ENCODE measurements around the gene TRANK1. TPM values are rescaled to one million over a fixed set of nuclear protein-coding genes. Genes with fewer than 3 reads are reported as not detected.
"Not testable (repeated sequence)": the region's sequence is repeated elsewhere in the genome, so short reads cannot be mapped to it uniquely, and the experiment has no call there.

The TRANK1 gene
- total and polyA plus RNA-seq, 4 donors = 2.9 to 40.0 (median 10.2) TPM

GRCh38 chr3:36890261-36890660 lies 54.6 kb downstream of the TRANK1 start:
- no peak overlapping the region for H3K27ac ChIP-seq (ENCODE audit: low read depth in 1 of 2, low read length in 2 of 2)
- H3K4me3 ChIP-seq (ENCODE audit: low read depth in 1 of 3, low read length in 3 of 3) = no peak overlapping the region
- H3K36me3 ChIP-seq (ENCODE audit: control insufficient read depth in 4 of 4, insufficient read depth in 3 of 4, low read depth in 1 of 4, low read length in 3 of 4) = peaks cover 2 to 55% (median 50%) of the 10 kb centered on the region in 4 donors
- no peak overlapping the region for H3K9ac ChIP-seq (ENCODE audit: low read depth in 1 of 2, low read length in 2 of 2)
- H3K9me3 ChIP-seq (ENCODE audit: control insufficient read depth in 4 of 4, low read length in 3 of 4) = no peaks in the 10 kb centered on the region
- H3K4me1 ChIP-seq (ENCODE audit: control insufficient read depth in 4 of 4, insufficient read depth in 4 of 4, low read length in 3 of 4) = no peaks in the 10 kb centered on the region
- no peaks in the 10 kb centered on the region for H3K27me3 ChIP-seq (ENCODE audit: control insufficient read depth in 4 of 4, insufficient read depth in 4 of 4, low read length in 3 of 4)
- DNase-seq (ENCODE audit: low spot score) = no peak
- TF ChIP-seq GABPA (IDR thresholded peaks at IDR 0.05 in 1 of 2, conservative IDR thresholded peaks at IDR 0.05 in 1 of 2) = no peak
- TF ChIP-seq CTCF (IDR thresholded peaks at IDR 0.05; ENCODE audit: low read depth, low read length, missing input control) = no peak
- TF ChIP-seq EGR1 (IDR thresholded peaks at IDR 0.05; ENCODE audit: low read depth in 2 of 2) = no peak
- TF ChIP-seq MAX (IDR thresholded peaks at IDR 0.05) = no peak
- TF ChIP-seq FOXA1 (IDR thresholded peaks at IDR 0.05) = no peak
- TF ChIP-seq YY1 (IDR thresholded peaks at IDR 0.05) = no peak
- TF ChIP-seq RXRA (IDR thresholded peaks at IDR 0.05) = no peak
- no peak for TF ChIP-seq TAF1 (conservative IDR thresholded peaks at IDR 0.05)
- TF ChIP-seq FOXA2 (IDR thresholded peaks at IDR 0.05) = no peak

- TF ChIP-seq MAX (IDR thresholded peaks at IDR 0.05) (no peak), REST (IDR thresholded peaks at IDR 0.05) (no peak), NR2F2 (IDR thresholded peaks at IDR 0.05) (no peak), TAF1 (conservative IDR thresholded peaks at IDR 0.05) (no peak), SP1 (IDR thresholded peaks at IDR 0.05) (no peak), HNF4G (IDR thresholded peaks at IDR 0.05) (no peak), GABPA (IDR thresholded peaks at IDR 0.05 in 1 of 2, conservative IDR thresholded peaks at IDR 0.05 in 1 of 2) (no peak), YY1 (IDR thresholded peaks at IDR 0.05) (no peak), HNF4A (conservative IDR thresholded peaks at IDR 0.05) (no peak), RXRA (IDR thresholded peaks at IDR 0.05) (no peak)
- Histone ChIP-seq H3K4me3 (ENCODE audit: low read depth in 1 of 3, low read length in 3 of 3) (no peak overlapping the region), H3K9me3 (ENCODE audit: control insufficient read depth in 4 of 4, low read length in 3 of 4) (no peaks in the 10 kb centered on the region), H3K9ac (ENCODE audit: low read depth in 1 of 2, low read length in 2 of 2) (no peak overlapping the region), H3K27ac (ENCODE audit: low read depth in 1 of 2, low read length in 2 of 2) (no peak overlapping the region), H3K4me1 (ENCODE audit: control insufficient read depth in 4 of 4, insufficient read depth in 4 of 4, low read length in 3 of 4) (peaks cover 0 to 4% (median 0%) of the 10 kb centered on the region in 4 donors), H3K27me3 (ENCODE audit: control insufficient read depth in 4 of 4, insufficient read depth in 4 of 4, low read length in 3 of 4) (no peaks in the 10 kb centered on the region), H3K36me3 (ENCODE audit: control insufficient read depth in 4 of 4, insufficient read depth in 3 of 4, low read depth in 1 of 4, low read length in 3 of 4) (peaks cover 0 to 23% (median 12%) of the 10 kb centered on the region in 4 donors)
- DNase-seq (ENCODE audit: low spot score) = no peak
- 97% methylated on average over 4 of the region's 4 CpGs for WGBS
These were observed 63.1 kb downstream of the TRANK1 start for GRCh38 chr3:36881735-36882134.

GRCh38 chr3:36879842-36880241 lies 65.0 kb downstream of the TRANK1 start:
- H3K27me3 ChIP-seq (ENCODE audit: control insufficient read depth in 4 of 4, insufficient read depth in 4 of 4, low read length in 3 of 4); H3K4me1 ChIP-seq (ENCODE audit: control insufficient read depth in 4 of 4, insufficient read depth in 4 of 4, low read length in 3 of 4); H3K27ac ChIP-seq (ENCODE audit: low read depth in 1 of 2, low read length in 2 of 2); H3K9me3 ChIP-seq (ENCODE audit: control insufficient read depth in 4 of 4, low read length in 3 of 4); H3K4me3 ChIP-seq (ENCODE audit: low read depth in 1 of 3, low read length in 3 of 3); DNase-seq (ENCODE audit: low spot score); H3K9ac ChIP-seq (ENCODE audit: low read depth in 1 of 2, low read length in 2 of 2): not testable (repeated sequence)
- 94% methylated on average over 1 of the region's 1 CpG for WGBS
- peaks cover 0 to 21% (median 8%) of the 10 kb centered on the region in 4 donors for H3K36me3 ChIP-seq (ENCODE audit: control insufficient read depth in 4 of 4, insufficient read depth in 3 of 4, low read depth in 1 of 4, low read length in 3 of 4)
